Esophagus squamous epithelium (tissue), 4 donors: ENCODE results near the gene SCN5A.

Source experiments
- POLR2A ChIP-seq, 4 donors: fragments of 450-650 bp; IDR thresholded peaks; one replicate each; pipeline ENCODE4 v1.6.1; 2017; ENCODE audit warnings: antibody characterized with exemption in 4 of 4, mild to moderate bottlenecking in 4 of 4, moderate library complexity in 3 of 4
- TF ChIP-seq, protein P1 (sequence below), 6 experiments: fragments of 450-650 bp in 4 of 6; fragments of 200-600 bp in 2 of 6; sonication (generic) in 2 of 6; IDR thresholded peaks; one replicate each; pipeline ENCODE4 v1.5.1; 2016 to 2019; ENCODE audit warnings: antibody characterized with exemption in 6 of 6, mild to moderate bottlenecking in 4 of 6, moderate library complexity in 4 of 6

- no peak for TF ChIP-seq POLR2A (IDR thresholded peaks at IDR 0.05)
- TF ChIP-seq, protein P1, sequence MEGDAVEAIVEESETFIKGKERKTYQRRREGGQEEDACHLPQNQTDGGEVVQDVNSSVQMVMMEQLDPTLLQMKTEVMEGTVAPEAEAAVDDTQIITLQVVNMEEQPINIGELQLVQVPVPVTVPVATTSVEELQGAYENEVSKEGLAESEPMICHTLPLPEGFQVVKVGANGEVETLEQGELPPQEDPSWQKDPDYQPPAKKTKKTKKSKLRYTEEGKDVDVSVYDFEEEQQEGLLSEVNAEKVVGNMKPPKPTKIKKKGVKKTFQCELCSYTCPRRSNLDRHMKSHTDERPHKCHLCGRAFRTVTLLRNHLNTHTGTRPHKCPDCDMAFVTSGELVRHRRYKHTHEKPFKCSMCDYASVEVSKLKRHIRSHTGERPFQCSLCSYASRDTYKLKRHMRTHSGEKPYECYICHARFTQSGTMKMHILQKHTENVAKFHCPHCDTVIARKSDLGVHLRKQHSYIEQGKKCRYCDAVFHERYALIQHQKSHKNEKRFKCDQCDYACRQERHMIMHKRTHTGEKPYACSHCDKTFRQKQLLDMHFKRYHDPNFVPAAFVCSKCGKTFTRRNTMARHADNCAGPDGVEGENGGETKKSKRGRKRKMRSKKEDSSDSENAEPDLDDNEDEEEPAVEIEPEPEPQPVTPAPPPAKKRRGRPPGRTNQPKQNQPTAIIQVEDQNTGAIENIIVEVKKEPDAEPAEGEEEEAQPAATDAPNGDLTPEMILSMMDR (IDR thresholded peaks at IDR 0.05) = no peak
These were observed 116.1 kb downstream of the SCN5A start for GRCh38 chr3:38533285-38533976.
